HUES6 (cell line): ENCODE data around the gene PRR7.
"Not testable (repeated sequence)": the region's sequence is repeated elsewhere in the genome, so short reads cannot be mapped to it uniquely, and the experiment has no call there.

Source experiments
- H3K27ac ChIP-seq: 2 replicates; pipeline ENCODE4 v1.7.0; 2013; ENCODE audit warnings: low read depth, mild to moderate bottlenecking, low read length, inconsistent platforms
- H3K27me3 ChIP-seq: 2 replicates; pipeline ENCODE4 v1.6.1; 2013; ENCODE audit warnings: low read length; ENCODE audit not compliant: control insufficient read depth, insufficient read depth
- H3K36me3 ChIP-seq: 2 replicates; pipeline ENCODE4 v1.6.1; 2013; ENCODE audit warnings: low read length; ENCODE audit not compliant: control insufficient read depth, insufficient read depth
- H3K4me1 ChIP-seq: 2 replicates; pipeline ENCODE4 v1.6.1; 2013; ENCODE audit warnings: low read length; ENCODE audit not compliant: control insufficient read depth, insufficient read depth
- H3K4me3 ChIP-seq: 2 replicates; pipeline ENCODE4 v1.5.1; 2013; ENCODE audit warnings: low read depth, low read length
- H3K9ac ChIP-seq: one replicate; pipeline ENCODE4 v1.6.1; 2013; ENCODE audit warnings: mild to moderate bottlenecking, low read length
- H3K9me3 ChIP-seq: 2 replicates; pipeline ENCODE4 v1.6.1; 2013; ENCODE audit warnings: low read depth, low read length; ENCODE audit not compliant: control insufficient read depth, insufficient read depth

Gene PRR7

DNA sequence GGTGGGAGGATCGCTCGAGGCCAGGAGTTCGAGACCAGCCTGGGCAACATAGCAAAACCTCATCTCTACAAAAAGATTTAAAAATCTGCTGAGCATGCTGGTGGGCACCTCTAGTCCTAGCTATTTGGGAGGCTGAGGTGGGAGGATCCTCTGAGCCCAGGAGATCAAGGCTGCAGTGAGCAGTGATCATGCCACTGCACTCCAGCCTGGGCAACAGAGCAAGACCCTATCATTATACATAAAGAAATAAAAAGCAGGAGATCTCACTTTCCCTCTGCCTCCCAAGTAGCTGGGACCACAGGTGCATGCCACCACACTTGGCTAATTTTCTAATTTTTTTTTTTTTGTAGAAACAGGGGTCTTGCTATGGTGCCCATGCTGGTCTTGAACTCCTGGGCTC is 39.1 kb downstream of the PRR7 start:
- not testable (repeated sequence) for H3K4me3 ChIP-seq, H3K4me1 ChIP-seq, H3K9ac ChIP-seq, H3K9me3 ChIP-seq, H3K27me3 ChIP-seq, H3K27ac ChIP-seq
- peaks cover 87% of the 10 kb centered on the region for H3K36me3 ChIP-seq

DNA sequence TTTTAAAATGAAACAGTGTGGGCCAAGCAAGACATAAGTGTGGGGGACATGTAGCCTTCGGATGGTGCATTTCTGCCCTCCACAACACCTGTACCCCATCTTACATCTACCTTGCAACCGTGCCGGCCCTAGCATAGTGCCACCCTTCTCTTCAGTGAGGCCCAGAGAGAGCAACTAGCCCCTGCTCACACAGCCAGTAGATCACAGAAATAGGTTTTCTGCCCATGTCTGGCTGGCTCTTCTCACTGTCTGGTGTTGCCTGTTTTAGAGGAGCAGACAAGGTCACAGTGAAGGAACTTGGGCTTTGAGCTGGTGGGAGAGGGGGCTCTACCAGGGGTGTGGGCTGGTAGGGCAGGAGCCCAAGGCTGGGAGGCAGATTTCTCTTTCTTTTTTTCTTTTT is 39.6 kb downstream of the PRR7 start:
- no peak overlapping the region for H3K4me3 ChIP-seq
- peaks cover 92% of the 10 kb centered on the region for H3K36me3 ChIP-seq

DNA sequence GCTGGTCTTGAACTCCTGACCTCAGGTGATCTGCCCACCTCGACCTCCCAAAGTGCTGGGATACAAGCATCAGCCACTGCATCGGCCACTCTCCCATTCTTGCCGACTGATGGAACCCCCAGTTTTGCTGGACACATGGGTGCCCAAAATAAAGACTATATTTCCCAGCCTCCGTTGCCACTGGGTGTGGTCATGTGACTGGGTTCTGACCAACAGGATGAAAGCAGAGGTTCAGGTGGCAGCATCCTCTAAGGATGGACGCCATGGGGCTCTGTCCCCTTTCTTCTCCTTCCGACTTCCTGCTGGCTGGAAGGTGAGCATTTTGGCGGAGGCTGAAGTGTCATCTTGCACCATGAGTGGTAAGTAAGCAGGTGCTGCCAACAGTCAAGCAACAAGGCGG is 40.5 kb downstream of the PRR7 start:
- Histone ChIP-seq H3K36me3 (peaks cover 89% of the 10 kb centered on the region), H3K4me3 (no peak overlapping the region), H3K4me1 (peaks cover 4% of the 10 kb centered on the region), H3K9me3 (no peaks in the 10 kb centered on the region), H3K27me3 (no peaks in the 10 kb centered on the region), H3K27ac (no peak overlapping the region), H3K9ac (no peak overlapping the region)

More for the DNA sequence above, 39.6 kb downstream of the PRR7 start:
- H3K9me3 ChIP-seq: no peaks in the 10 kb centered on the region
- no peak overlapping the region for H3K9ac ChIP-seq
- H3K4me1 ChIP-seq: peaks cover 3% of the 10 kb centered on the region
- H3K27me3 ChIP-seq: no peaks in the 10 kb centered on the region
- no peak overlapping the region for H3K27ac ChIP-seq

DNA sequence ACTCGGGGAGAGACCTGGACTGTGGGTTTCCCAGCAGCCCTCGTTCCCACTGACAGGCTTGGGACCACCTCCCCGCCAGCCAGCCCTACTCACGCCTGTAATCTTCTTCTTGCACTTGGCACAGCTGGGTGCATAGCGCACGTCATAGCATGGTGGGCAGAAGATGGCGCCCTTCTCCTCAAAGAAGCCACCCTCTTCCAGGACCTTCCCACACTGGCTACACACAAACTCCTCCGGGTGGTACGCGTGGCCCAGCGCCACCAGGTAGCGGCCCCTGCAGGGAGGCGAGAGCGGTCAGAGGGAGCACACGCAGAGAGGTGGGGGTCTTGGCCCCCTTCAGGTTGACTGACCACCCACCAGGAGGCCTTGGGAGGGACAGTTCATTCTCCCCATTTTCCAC is 41.4 kb downstream of the PRR7 start:
- no peak overlapping the region for H3K4me3 ChIP-seq
- H3K27me3 ChIP-seq: no peaks in the 10 kb centered on the region
- H3K4me1 ChIP-seq: peaks cover 4% of the 10 kb centered on the region
- H3K9ac ChIP-seq: no peak overlapping the region
- peaks cover 90% of the 10 kb centered on the region for H3K36me3 ChIP-seq
- no peak overlapping the region for H3K27ac ChIP-seq
- no peaks in the 10 kb centered on the region for H3K9me3 ChIP-seq

DNA sequence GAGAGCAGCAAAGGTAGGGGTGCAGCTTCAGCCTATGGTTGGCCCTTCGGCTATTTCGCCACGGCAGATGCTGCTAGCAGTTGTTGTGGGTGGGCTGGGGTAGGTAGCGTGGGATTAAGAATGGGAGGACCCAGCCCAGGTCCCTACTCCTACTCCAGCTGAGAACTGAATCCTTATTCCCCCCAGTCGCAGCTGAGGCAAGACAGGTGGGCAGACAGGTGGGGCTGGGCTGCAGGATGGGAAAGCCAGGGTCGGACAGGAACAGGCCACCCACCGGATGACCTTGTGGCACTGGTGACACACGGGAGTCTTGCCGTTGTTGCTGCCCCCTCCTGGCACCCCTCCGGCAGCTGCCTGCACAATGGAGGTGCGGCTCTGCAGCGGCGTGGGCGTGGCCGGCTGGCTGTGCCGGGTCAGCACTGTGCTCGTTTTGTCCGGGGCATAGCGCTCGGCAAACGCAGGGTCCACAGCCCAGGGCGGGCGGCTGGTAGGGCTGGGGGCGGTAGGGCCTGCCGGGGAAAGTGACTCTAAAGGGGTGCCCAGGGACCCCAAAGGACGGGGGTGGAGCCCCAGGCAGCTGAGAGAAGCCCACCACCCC is 42.6 kb downstream of the PRR7 start:
- peaks cover 9% of the 10 kb centered on the region for H3K4me1 ChIP-seq
- H3K27ac ChIP-seq: no peak overlapping the region
- H3K9ac ChIP-seq: no peak overlapping the region
- H3K36me3 ChIP-seq: peaks cover 89% of the 10 kb centered on the region
- H3K9me3 ChIP-seq: no peaks in the 10 kb centered on the region
- H3K4me3 ChIP-seq: no peak overlapping the region
- no peaks in the 10 kb centered on the region for H3K27me3 ChIP-seq

DNA sequence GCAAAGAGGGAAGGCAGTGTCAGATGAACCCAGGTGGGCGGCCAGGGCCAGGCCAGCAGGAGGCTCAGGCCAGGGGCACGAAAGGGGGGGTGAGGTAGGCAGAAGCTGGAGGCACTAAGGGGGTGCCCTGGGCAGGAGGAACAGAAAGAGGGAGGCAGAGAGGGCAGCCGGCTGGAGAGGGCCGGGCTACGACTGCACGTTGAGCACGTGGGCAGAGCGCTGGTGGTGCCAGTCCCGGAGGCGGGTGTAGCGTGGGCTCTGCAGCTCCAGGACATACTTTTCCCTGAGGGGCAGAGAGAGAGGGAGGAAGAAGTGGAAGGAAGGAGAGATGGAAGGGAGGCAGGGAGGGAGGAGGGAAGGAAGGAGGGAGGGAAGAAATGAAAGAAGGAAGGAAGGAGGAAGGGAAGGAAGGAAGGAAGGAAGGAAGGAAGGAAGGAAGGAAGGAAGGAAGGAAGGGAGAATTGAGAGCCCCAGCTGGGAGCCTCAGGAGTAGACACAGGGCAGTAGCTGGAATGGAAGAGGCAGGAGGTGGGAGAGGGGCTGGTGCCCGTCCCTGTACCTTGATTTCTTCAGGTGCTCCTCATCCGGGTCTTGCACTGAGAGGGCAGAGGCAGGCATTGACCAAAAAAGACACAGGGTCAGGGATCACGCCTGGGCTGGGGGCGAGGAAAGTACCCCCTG is 43.8 kb downstream of the PRR7 start:
- peaks cover 80% of the 10 kb centered on the region for H3K36me3 ChIP-seq
- no peaks in the 10 kb centered on the region for H3K9me3 ChIP-seq
- no peak overlapping the region for H3K4me3 ChIP-seq
- no peaks in the 10 kb centered on the region for H3K27me3 ChIP-seq
- H3K27ac ChIP-seq: no peak overlapping the region; the same call in 1 of the 2 replicates
- H3K4me1 ChIP-seq: peaks cover 20% of the 10 kb centered on the region
- H3K9ac ChIP-seq: no peak overlapping the region

DNA sequence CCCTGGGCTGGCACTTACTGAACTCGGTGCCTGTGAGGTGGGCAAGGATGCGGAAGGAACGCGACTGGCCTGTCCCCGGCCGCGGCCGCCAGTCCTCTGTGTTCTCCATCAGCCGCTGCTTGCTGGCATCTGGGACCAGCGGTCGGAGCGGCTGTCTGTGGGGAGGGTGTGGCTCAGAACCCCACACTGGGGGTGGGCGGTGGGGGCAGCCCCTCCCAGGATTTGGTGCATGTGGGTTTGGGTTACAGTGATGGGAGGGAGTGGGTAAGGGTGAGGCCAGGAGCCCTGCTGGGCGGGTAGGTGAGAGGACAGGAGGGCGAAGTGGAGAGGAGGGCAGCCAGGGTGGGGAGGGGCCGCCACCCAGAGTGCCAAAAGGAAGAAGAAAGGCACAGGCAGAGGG is 44.4 kb downstream of the PRR7 start:
- Histone ChIP-seq H3K36me3 (peaks cover 79% of the 10 kb centered on the region), H3K9ac (no peak overlapping the region), H3K9me3 (no peaks in the 10 kb centered on the region), H3K27me3 (no peaks in the 10 kb centered on the region), H3K4me1 (peaks cover 25% of the 10 kb centered on the region), H3K27ac (peak overlapping the region; percentile 28; the same call in 1 of the 2 replicates), H3K4me3 (no peak overlapping the region)

DNA sequence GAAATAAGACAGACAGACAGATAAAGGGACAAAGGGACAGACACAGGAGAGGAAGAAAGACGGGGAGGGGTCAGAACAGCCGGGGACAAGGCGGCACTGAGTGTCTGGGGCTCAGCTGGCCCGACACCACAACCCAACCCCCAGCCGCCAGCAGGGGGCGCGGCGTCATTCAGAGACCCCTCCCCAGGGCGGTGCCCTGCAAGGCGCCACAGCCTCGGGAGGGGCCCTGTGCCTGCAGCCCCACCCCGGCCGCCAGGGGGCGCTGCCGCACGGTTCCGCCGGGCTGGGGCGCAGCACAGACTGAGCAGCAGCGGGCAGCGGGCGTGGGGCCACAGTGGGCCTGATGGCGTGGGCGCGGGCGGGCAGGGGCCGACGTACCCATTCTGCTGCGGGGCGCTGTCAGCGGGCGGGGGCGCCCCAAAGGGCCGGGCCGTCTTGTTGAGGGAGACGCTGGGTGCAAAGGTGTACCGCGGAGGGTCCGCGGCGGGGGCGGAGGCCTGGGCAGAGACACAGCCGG is 44.9 kb downstream of the PRR7 start:
- H3K9me3 ChIP-seq: no peaks in the 10 kb centered on the region
- H3K4me3 ChIP-seq: no peak overlapping the region
- peak overlapping the region; percentile 28; the same call in 1 of the 2 replicates for H3K27ac ChIP-seq
- H3K27me3 ChIP-seq: no peaks in the 10 kb centered on the region
- peaks cover 30% of the 10 kb centered on the region for H3K4me1 ChIP-seq
- H3K9ac ChIP-seq: no peak overlapping the region
- peaks cover 75% of the 10 kb centered on the region for H3K36me3 ChIP-seq

DNA sequence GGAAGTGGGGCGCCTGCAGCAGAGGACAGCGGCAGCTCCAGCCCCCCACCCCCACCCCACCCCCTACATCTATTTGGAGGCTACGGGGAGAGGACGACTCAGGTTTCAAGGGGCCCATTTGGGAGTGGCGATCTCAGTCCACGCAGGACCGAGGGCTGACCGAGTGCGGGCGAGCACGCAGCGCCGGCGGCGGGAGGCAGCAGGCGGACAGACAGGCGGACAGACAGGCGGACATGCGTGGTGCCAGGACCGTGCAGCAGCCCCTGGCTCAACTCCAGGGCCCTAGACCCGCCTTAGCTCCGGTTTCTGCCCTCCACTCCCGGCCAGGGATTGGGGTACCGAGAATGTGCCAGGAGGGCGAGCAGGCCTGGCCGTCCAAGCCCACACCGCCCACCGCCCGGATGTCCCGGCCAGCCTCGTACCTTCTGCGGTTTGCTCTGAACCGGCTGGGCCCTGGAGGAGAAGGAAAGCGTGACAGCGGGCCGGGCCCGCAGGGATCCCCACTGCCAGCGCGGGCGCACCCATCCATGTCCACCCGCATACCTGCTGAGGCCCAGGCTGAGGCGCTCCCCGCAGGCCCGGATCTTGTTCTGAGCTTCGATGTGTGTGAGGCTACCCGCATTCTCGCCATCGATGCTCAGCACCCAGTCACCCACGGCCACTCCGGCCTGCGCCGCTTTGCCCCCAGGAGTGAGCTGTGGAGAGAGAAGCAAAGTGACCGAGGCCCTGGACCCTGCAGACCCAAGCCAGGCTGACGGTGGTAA is 45.6 kb downstream of the PRR7 start:
- no peak overlapping the region for H3K27ac ChIP-seq
- no peak overlapping the region for H3K9ac ChIP-seq
- no peak overlapping the region for H3K4me3 ChIP-seq
- H3K9me3 ChIP-seq: no peaks in the 10 kb centered on the region
- H3K27me3 ChIP-seq: no peaks in the 10 kb centered on the region
- H3K4me1 ChIP-seq: peaks cover 31% of the 10 kb centered on the region
- H3K36me3 ChIP-seq: peaks cover 71% of the 10 kb centered on the region

DNA sequence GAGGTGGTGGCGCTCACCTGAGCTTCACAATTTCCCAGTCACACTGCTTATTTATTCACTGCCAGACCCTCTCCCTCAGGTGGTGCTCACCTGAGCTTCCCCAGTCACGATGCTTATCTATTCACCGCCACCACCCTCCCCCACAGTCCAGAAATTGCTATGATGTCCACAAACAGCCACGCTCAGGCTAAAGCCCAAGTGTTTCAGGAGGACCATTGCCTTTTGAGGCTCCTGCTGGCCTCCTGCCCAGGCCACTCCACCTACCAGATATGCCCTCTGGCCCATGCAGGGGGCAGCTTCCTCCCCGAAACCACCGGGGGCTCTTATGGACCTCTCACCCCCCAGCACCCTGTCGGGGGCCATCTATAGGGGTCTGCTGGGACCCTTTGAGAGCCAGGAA is 46.2 kb downstream of the PRR7 start:
- Histone ChIP-seq H3K27ac (no peak overlapping the region), H3K36me3 (peaks cover 64% of the 10 kb centered on the region), H3K27me3 (no peaks in the 10 kb centered on the region), H3K4me3 (no peak overlapping the region), H3K9ac (no peak overlapping the region), H3K9me3 (no peaks in the 10 kb centered on the region), H3K4me1 (peaks cover 31% of the 10 kb centered on the region)

DNA sequence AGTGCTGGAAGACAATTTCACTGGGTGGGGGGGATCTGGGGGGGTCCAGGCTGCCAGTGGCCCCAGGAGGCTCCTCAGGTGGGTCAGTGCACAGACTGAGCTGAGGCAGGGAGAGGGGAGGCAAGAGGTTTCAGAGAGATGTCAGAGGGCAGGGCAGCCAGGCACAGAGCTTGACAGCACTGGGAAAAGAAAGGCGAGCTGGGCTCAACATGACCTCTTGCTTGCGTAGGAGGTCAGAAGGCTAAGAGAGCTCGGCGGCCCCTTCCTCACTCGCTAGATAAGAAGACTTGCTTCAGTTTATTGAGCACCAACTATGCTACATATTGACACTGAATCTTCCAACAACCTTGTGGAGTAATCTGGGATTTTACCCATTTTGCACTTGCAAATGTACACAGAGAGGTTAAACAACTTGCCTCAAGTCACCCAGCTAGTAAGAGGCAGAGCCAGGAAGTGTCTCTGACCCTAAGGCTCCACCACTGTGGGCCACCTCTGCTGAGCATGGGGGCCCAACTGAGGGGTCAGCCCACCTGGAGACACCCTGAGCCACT is 47.3 kb downstream of the PRR7 start:
- Histone ChIP-seq H3K36me3 (peaks cover 55% of the 10 kb centered on the region), H3K27me3 (peaks cover 9% of the 10 kb centered on the region), H3K27ac (peak overlapping the region; percentile 25; the same call in 1 of the 2 replicates), H3K9ac (peak overlapping the region; percentile 98), H3K4me3 (no peak overlapping the region), H3K9me3 (no peaks in the 10 kb centered on the region), H3K4me1 (peaks cover 39% of the 10 kb centered on the region)
